Vein endothelial cell (primary cell): ENCODE data around the gene PRKD2. TPM values are rescaled to one million over a fixed set of nuclear protein-coding genes. Genes with fewer than 3 reads are reported as not detected.

Experiments used
- small RNA-seq: library from RNA; depleted of rRNA; stranded (forward); fragments of <200 nt; gene quantifications from one replicate; pipeline ENCODE3, GENCODE V24; 2012
- total RNA-seq: library from RNA; depleted of rRNA; stranded (reverse); fragments of >200 nt; gene quantifications from 2 replicates; pipeline ENCODE4 v1.2.3, GENCODE V29; 2012

PRKD2 gene
- total RNA-seq: 36.3 and 55.3 TPM in 2 replicates

GRCh38 chr19:46717034-46717715 is at the start of gene PRKD2:
PRKD2 (minus strand) TSS chr19:46717114; CDS start chr19:46716370, 744 bp downstream.

GRCh38 chr19:46746281-46747057 is 29.6 kb upstream of the PRKD2 start, which contains the start of gene STRN4:
STRN4 (minus strand) TSS chr19:46746450; CDS start chr19:46746430, 20 bp downstream.

GRCh38 chr19:46745521-46746280 is 28.8 kb upstream of the PRKD2 start, which contains the start of gene FKRP:
FKRP (plus strand) TSS chr19:46746057; CDS start chr19:46755451, 9,394 bp downstream.

GRCh38 chr19:46661020-46661731 is 55.7 kb downstream of the PRKD2 start, which contains the start of gene DACT3:
DACT3 (minus strand) TSS chr19:46661182; CDS start chr19:46661064, 118 bp downstream.

GRCh38 chr19:46635920-46636761 is 80.8 kb downstream of the PRKD2 start, which contains the start of gene GNG8:
GNG8 (minus strand) TSS chr19:46636202; CDS start chr19:46634682, 1,520 bp downstream.

GRCh38 chr19:46624958-46625661 is 91.8 kb downstream of the PRKD2 start, which contains the start of gene PTGIR:
PTGIR (minus strand) TSS chr19:46625089; CDS start chr19:46624225, 864 bp downstream.

Small RNA genes lying within 50 kb of the gene (small RNA-seq; reads per million reads assigned to genes)
- gene MIR320E (not detected), gene RF00019 (not detected), gene RN7SL364P (not detected)

Other genes with a start within 250 kb of the PRKD2 start
- under 0.01 and 0.10 TPM in 2 replicates for gene PNMA8A, start 245.6 kb downstream of the PRKD2 start, total RNA-seq
- gene PNMA8B, start 221.2 kb downstream of the PRKD2 start, total RNA-seq: under 0.01 TPM in 2 replicates
- gene CALM3, start 115.8 kb downstream of the PRKD2 start, total RNA-seq: 233 and 271 TPM in 2 replicates
- 0.10 and 0.98 TPM in 2 replicates for gene PTGIR, start 92.0 kb downstream of the PRKD2 start, total RNA-seq
- gene GNG8, start 80.9 kb downstream of the PRKD2 start, total RNA-seq: not detected in 2 replicates
- gene DACT3, start 55.9 kb downstream of the PRKD2 start, total RNA-seq: 0.57 and 0.65 TPM in 2 replicates
- gene FKRP, start 28.9 kb upstream of the PRKD2 start, total RNA-seq: 29.7 and 30.4 TPM in 2 replicates
- 103 and 110 TPM in 2 replicates for gene STRN4, start 29.3 kb upstream of the PRKD2 start, total RNA-seq
- 57.7 and 66.3 TPM in 2 replicates for gene SLC1A5, start 71.5 kb upstream of the PRKD2 start, total RNA-seq
- gene AP2S1, start 133.7 kb upstream of the PRKD2 start, total RNA-seq: 177 and 192 TPM in 2 replicates
- gene ARHGAP35, start 143.9 kb upstream of the PRKD2 start, total RNA-seq: 34.5 and 35.6 TPM in 2 replicates